ENCODE measurements around the gene ZBTB46.

ZBTB46 gene

GRCh38 chr20:63747622-63748069 lies 83.4 kb downstream of the ZBTB46 start:
- Histone ChIP-seq H3F3A (ENCODE audit: low read depth) (0 out of 2 replicates have a peak, but pooled peaks cover 7% of the 10 kb centered on the region), H3K4me3 (ENCODE audit: low read length, poor library complexity, severe bottlenecking) (no peak overlapping the region), H3K4me2 (ENCODE audit: low read depth, low read length, poor library complexity, severe bottlenecking) (no peak overlapping the region), H3K9me3 (ENCODE audit: insufficient read depth, low read depth, low read length) (no peaks in the 10 kb centered on the region), H4K20me1 (ENCODE audit: insufficient read depth, low read length, poor library complexity, severe bottlenecking) (no peaks in the 10 kb centered on the region), H3K9me2 (replicated peaks; ENCODE audit: low read depth, low read length) (no peaks in the 10 kb centered on the region), H3K4me1 (ENCODE audit: insufficient read depth, low read length, poor library complexity, severe bottlenecking) (peaks cover 19% of the 10 kb centered on the region), H3K27me3 (ENCODE audit: insufficient read depth, low read length, poor library complexity, severe bottlenecking) (no peaks in the 10 kb centered on the region), H3K36me3 (ENCODE audit: insufficient read depth, low read length) (peaks cover 10% of the 10 kb centered on the region; the same call in 1 of the 2 replicates), H3K79me2 (ENCODE audit: insufficient read depth, low read length) (peaks cover 1% of the 10 kb centered on the region; the same call in 1 of the 2 replicates), H3K9ac (ENCODE audit: low read depth, low read length, poor library complexity, severe bottlenecking) (no peak overlapping the region), H2AFZ (ENCODE audit: low read length) (no peak overlapping the region)
- no peak for TF ChIP-seq EZH2phosphoT487 (IDR thresholded peaks at IDR 0.05; ENCODE audit: borderline replicate concordance)
- TF ChIP-seq, protein P1, sequence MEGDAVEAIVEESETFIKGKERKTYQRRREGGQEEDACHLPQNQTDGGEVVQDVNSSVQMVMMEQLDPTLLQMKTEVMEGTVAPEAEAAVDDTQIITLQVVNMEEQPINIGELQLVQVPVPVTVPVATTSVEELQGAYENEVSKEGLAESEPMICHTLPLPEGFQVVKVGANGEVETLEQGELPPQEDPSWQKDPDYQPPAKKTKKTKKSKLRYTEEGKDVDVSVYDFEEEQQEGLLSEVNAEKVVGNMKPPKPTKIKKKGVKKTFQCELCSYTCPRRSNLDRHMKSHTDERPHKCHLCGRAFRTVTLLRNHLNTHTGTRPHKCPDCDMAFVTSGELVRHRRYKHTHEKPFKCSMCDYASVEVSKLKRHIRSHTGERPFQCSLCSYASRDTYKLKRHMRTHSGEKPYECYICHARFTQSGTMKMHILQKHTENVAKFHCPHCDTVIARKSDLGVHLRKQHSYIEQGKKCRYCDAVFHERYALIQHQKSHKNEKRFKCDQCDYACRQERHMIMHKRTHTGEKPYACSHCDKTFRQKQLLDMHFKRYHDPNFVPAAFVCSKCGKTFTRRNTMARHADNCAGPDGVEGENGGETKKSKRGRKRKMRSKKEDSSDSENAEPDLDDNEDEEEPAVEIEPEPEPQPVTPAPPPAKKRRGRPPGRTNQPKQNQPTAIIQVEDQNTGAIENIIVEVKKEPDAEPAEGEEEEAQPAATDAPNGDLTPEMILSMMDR (conservative IDR thresholded peaks at IDR 0.05; ENCODE audit: low read length) = no peak

GRCh38 chr20:63746751-63747315 lies 84.2 kb downstream of the ZBTB46 start:
- Histone ChIP-seq H3K4me2 (ENCODE audit: low read depth, low read length, poor library complexity, severe bottlenecking) (no peak overlapping the region), H3K4me3 (ENCODE audit: low read length, poor library complexity, severe bottlenecking) (no peak overlapping the region), H3K36me3 (ENCODE audit: insufficient read depth, low read length) (peaks cover 13% of the 10 kb centered on the region; the same call in 1 of the 2 replicates), H2AFZ (ENCODE audit: low read length) (no peak overlapping the region), H3K27me3 (ENCODE audit: insufficient read depth, low read length, poor library complexity, severe bottlenecking) (no peaks in the 10 kb centered on the region), H3K9me3 (ENCODE audit: insufficient read depth, low read depth, low read length) (no peaks in the 10 kb centered on the region), H3K9me2 (replicated peaks; ENCODE audit: low read depth, low read length) (no peaks in the 10 kb centered on the region), H3K9ac (ENCODE audit: low read depth, low read length, poor library complexity, severe bottlenecking) (no peak overlapping the region), H3F3A (ENCODE audit: low read depth) (0 out of 2 replicates have a peak, but pooled peaks cover 7% of the 10 kb centered on the region), H3K79me2 (ENCODE audit: insufficient read depth, low read length) (peaks cover 9% of the 10 kb centered on the region; the same call in 1 of the 2 replicates), H3K4me1 (ENCODE audit: insufficient read depth, low read length, poor library complexity, severe bottlenecking) (peaks cover 20% of the 10 kb centered on the region), H4K20me1 (ENCODE audit: insufficient read depth, low read length, poor library complexity, severe bottlenecking) (peaks cover 5% of the 10 kb centered on the region)
- TF ChIP-seq EZH2phosphoT487 (IDR thresholded peaks at IDR 0.05; ENCODE audit: borderline replicate concordance) = no peak
- TF ChIP-seq, protein P1 (conservative IDR thresholded peaks at IDR 0.05; ENCODE audit: low read length) = no peak

DNA sequence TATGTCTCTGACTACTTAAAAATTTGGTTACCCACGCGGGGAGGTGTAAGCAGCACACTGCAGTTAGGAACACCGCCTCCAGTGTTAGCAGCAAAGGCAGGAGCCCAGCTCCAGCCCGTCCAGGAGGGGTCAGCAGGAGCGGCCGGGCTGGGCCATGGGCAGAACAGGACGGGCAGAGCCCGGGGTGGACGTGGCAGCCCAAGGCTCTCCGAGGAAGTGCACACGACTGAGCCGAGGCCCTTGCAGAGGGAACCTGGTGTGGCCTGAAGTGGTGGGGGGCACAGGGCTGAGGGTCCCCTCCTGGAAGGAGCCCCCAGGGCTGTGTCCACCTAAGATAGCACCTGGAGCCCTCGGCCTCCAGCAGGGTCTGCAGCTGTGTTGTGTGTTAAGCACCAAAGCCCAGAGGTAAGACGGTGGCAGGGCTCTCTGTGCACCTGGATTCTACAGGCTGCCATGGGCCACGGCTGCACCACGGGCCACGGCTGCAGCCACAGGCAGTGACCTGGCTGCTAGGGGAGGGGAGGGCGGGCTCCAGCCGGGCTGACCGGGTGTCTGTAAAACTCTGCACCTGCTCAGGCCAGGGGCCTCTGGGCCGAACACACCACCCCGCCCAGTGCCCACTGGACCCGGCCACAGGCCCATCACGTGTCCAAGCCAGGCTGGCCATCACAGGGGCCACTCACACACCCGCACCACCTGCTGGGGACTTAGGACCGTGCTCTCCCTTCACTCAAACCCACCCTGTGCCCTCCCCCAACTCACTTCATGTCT lies 84.9 kb downstream of the ZBTB46 start:
- Histone ChIP-seq H3K4me2 (ENCODE audit: low read depth, low read length, poor library complexity, severe bottlenecking) (no peak overlapping the region), H3K79me2 (ENCODE audit: insufficient read depth, low read length) (peaks cover 16% of the 10 kb centered on the region), H3K4me3 (ENCODE audit: low read length, poor library complexity, severe bottlenecking) (no peak overlapping the region), H3K27me3 (ENCODE audit: insufficient read depth, low read length, poor library complexity, severe bottlenecking) (no peaks in the 10 kb centered on the region), H3K36me3 (ENCODE audit: insufficient read depth, low read length) (peaks cover 13% of the 10 kb centered on the region; the same call in 1 of the 2 replicates), H3K4me1 (ENCODE audit: insufficient read depth, low read length, poor library complexity, severe bottlenecking) (peaks cover 24% of the 10 kb centered on the region), H3K9me2 (replicated peaks; ENCODE audit: low read depth, low read length) (no peaks in the 10 kb centered on the region), H4K20me1 (ENCODE audit: insufficient read depth, low read length, poor library complexity, severe bottlenecking) (peaks cover 12% of the 10 kb centered on the region), H3F3A (ENCODE audit: low read depth) (0 out of 2 replicates have a peak, but pooled peaks cover 7% of the 10 kb centered on the region), H3K9ac (ENCODE audit: low read depth, low read length, poor library complexity, severe bottlenecking) (no peak overlapping the region), H3K9me3 (ENCODE audit: insufficient read depth, low read depth, low read length) (no peaks in the 10 kb centered on the region), H2AFZ (ENCODE audit: low read length) (no peak overlapping the region)
- TF ChIP-seq, protein P1 (conservative IDR thresholded peaks at IDR 0.05; ENCODE audit: low read length) = no peak
- no peak for TF ChIP-seq EZH2phosphoT487 (IDR thresholded peaks at IDR 0.05; ENCODE audit: borderline replicate concordance)
